ENCODE data around the gene RTN1. TPM values are rescaled to one million over a fixed set of nuclear protein-coding genes. Genes with fewer than 3 reads are reported as not detected.

The RTN1 gene
- polyA plus RNA-seq, 1 experiment = 0.36 TPM

DNA sequence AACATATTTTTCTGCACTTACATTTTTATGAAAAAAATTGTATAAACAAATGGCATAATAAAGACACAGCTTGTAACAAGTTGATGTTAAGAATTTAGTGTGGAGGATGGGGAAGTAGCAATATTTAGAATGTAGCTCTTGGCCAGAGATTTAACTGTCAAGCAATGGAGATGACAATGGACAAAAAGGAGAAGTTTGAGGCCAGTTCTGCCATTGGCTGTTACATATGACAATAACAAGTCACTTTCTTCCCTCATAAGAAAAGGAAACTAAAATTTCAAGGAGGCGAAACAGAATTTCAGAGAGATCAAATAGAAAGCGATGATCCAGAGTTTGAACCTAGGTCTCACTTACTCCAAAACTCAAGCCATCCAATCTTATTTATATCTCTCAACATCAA lies 171.1 kb downstream of the RTN1 start:
- TF ChIP-seq, protein P1, sequence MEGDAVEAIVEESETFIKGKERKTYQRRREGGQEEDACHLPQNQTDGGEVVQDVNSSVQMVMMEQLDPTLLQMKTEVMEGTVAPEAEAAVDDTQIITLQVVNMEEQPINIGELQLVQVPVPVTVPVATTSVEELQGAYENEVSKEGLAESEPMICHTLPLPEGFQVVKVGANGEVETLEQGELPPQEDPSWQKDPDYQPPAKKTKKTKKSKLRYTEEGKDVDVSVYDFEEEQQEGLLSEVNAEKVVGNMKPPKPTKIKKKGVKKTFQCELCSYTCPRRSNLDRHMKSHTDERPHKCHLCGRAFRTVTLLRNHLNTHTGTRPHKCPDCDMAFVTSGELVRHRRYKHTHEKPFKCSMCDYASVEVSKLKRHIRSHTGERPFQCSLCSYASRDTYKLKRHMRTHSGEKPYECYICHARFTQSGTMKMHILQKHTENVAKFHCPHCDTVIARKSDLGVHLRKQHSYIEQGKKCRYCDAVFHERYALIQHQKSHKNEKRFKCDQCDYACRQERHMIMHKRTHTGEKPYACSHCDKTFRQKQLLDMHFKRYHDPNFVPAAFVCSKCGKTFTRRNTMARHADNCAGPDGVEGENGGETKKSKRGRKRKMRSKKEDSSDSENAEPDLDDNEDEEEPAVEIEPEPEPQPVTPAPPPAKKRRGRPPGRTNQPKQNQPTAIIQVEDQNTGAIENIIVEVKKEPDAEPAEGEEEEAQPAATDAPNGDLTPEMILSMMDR (IDR thresholded peaks at IDR 0.05; ENCODE audit: insufficient read depth, low read depth, low read length) = no peak
- Histone ChIP-seq H3K36me3 (ENCODE audit: control insufficient read depth, insufficient read depth, low read length) (no peaks in the 10 kb centered on the region), H3K27me3 (ENCODE audit: control insufficient read depth, insufficient read depth, low read length) (no peaks in the 10 kb centered on the region), H3K4me3 (ENCODE audit: low read depth, low read length) (no peak overlapping the region)
- ChIA-PET CTCF (interaction anchor here (1.6 to 1.7 kb wide), 2 partner anchors 11 to 14 kb away, joined by 3 to 7 read pairs; no protein-coding TSS in a partner anchor), POLR2A (no interaction called here)
- DNase-seq (ENCODE audit: low read depth) = no peak

DNA sequence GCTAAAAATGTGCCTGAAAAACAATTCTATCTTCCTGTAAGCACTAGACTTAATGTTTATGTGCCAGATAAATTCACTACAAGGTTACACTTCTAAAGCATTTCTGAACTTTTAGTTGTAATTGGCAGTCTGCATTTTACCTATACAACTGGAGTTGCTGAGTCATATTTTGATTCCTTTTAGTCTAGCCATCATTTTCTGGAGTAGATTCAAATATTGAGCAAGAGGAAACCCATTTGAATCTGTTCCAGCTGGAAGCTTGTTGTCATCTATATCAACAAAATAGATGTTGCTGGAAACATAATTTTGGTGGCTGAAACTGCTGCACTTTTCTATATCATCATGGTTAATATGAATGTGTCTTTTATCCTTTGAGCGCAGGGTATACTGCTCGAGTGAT lies 171.8 kb downstream of the RTN1 start:
- TF ChIP-seq, protein P1 (IDR thresholded peaks at IDR 0.05; ENCODE audit: insufficient read depth, low read depth, low read length) = no peak
- H3K27me3 ChIP-seq (ENCODE audit: control insufficient read depth, insufficient read depth, low read length) = no peaks in the 10 kb centered on the region
- DNase-seq (ENCODE audit: low read depth) = no peak
- ChIA-PET POLR2A (no interaction called here), CTCF (interaction anchor here (0.9 to 1.7 kb wide), 2 partner anchors 10 to 67 kb away, joined by 3 to 7 read pairs; no protein-coding TSS in a partner anchor)
- H3K4me3 ChIP-seq (ENCODE audit: low read depth, low read length) = no peak overlapping the region
- no peaks in the 10 kb centered on the region for H3K36me3 ChIP-seq (ENCODE audit: control insufficient read depth, insufficient read depth, low read length)

DNA sequence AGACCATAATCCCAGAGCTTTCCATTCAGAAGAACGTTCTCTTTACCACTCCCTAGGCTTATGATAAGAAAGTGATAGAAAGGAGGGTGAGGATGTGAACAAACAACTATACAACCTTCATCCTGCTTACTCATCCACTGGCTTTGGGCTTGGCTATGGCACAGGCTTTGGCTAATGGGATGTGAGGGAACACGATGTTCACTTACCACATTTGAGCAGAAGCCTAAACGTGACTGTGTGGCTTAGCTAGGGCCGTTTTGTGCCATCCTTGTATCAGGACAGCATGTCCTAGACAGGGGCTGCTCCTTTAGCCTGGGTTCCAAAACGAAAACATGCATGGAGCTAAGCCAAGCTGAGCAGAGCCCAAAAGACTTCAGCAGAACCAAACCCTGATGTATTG lies 175.4 kb downstream of the RTN1 start:
- DNase-seq (ENCODE audit: low read depth) = no peak
- H3K4me3 ChIP-seq (ENCODE audit: low read depth, low read length) = no peak overlapping the region
- H3K27me3 ChIP-seq (ENCODE audit: control insufficient read depth, insufficient read depth, low read length) = no peaks in the 10 kb centered on the region
- POLR2A ChIA-PET = no interaction called here
- no peaks in the 10 kb centered on the region for H3K36me3 ChIP-seq (ENCODE audit: control insufficient read depth, insufficient read depth, low read length)
- CTCF ChIA-PET = interaction anchor here (1.1 kb wide), 1 partner anchor 268 kb away, joined by 3 read pairs; no protein-coding TSS in a partner anchor
- TF ChIP-seq, protein P1 (IDR thresholded peaks at IDR 0.05; ENCODE audit: insufficient read depth, low read depth, low read length) = no peak

DNA sequence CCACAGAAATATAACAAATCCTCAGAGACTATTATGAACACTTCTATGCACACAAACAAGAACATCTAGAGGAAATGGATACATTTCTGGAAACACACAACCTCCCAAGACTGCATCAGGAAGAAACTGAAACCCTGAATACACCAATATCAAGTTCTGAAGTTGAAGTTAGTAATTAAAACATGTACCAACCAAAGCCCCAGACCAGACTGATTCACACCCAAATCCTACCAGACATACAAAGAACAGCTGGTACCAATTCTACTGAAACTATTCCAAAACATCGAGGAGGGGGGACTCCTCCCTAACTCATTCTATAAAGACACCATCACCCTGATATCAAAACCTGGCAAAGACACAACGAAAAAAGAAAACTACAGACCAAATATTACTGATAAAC lies 179.3 kb downstream of the RTN1 start:
- TF ChIP-seq, protein P1 (IDR thresholded peaks at IDR 0.05; ENCODE audit: insufficient read depth, low read depth, low read length) = no peak
- POLR2A ChIA-PET = no interaction called here
- Histone ChIP-seq H3K27me3 (ENCODE audit: control insufficient read depth, insufficient read depth, low read length) (no peaks in the 10 kb centered on the region), H3K4me3 (ENCODE audit: low read depth, low read length) (no peak overlapping the region), H3K36me3 (ENCODE audit: control insufficient read depth, insufficient read depth, low read length) (no peaks in the 10 kb centered on the region)
- CTCF ChIA-PET = interaction anchor here (0.9 kb wide), 1 partner anchor 59 kb away, joined by 3 read pairs; no protein-coding TSS in a partner anchor
- DNase-seq (ENCODE audit: low read depth) = no peak

DNA sequence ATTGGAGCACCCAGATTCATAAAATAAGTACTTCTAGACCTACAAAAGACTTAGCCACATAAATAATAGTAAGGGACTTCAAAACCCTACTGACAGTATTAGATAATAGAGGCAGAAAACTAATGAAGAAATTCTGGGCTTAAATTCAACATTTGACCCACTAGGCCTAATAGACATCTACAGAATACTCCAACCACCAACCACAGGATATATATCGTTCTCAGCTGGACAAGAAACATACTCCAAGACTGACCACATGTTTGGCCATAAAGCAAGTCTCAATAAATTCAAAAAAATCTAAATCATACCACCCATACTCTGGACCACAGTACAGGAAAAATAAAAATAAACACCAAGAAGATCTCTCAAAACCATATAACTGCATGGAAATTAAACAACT lies 180.2 kb downstream of the RTN1 start:
- ChIA-PET POLR2A (no interaction called here), CTCF (no interaction called here)
- H3K4me3 ChIP-seq (ENCODE audit: low read depth, low read length) = no peak overlapping the region
- no peak for DNase-seq (ENCODE audit: low read depth)
- no peaks in the 10 kb centered on the region for H3K27me3 ChIP-seq (ENCODE audit: control insufficient read depth, insufficient read depth, low read length)
- TF ChIP-seq, protein P1 (IDR thresholded peaks at IDR 0.05; ENCODE audit: insufficient read depth, low read depth, low read length) = no peak
- H3K36me3 ChIP-seq (ENCODE audit: control insufficient read depth, insufficient read depth, low read length) = no peaks in the 10 kb centered on the region
